HG03378 (cell line): ENCODE data around the gene AMBP.
"Not testable (repeated sequence)": the region's sequence is repeated elsewhere in the genome, so short reads cannot be mapped to it uniquely, and the experiment has no call there.

Experiments
- ATAC-seq: cut with Tn5 transposase; IDR thresholded peaks from one replicate; pipeline ENCODE4 v1.9.1; 2021; ENCODE audit warnings: mild to moderate bottlenecking, moderate library complexity; ENCODE audit not compliant: unreplicated experiment

AMBP gene

GRCh38 chr9:114054191-114054690, 23.9 kb downstream of the AMBP start:
- ATAC-seq, result no peak

- no peak for ATAC-seq
Observed at GRCh38 chr9:114053246-114054005, 24.7 kb downstream of the AMBP start.

- no peak for ATAC-seq
Observed at GRCh38 chr9:114051706-114052105, 26.4 kb downstream of the AMBP start.

- ATAC-seq, result no peak
Observed at GRCh38 chr9:114051281-114051680, 26.8 kb downstream of the AMBP start.

GRCh38 chr9:114050646-114051045, 27.5 kb downstream of the AMBP start:
- ATAC-seq, result no peak

GRCh38 chr9:114050226-114050568, 27.9 kb downstream of the AMBP start:
- no peak for ATAC-seq

- ATAC-seq, result no peak
Observed at GRCh38 chr9:114049441-114050225, 28.5 kb downstream of the AMBP start.

- ATAC-seq, result no peak
Observed at GRCh38 chr9:114048533-114049415, 29.3 kb downstream of the AMBP start.

GRCh38 chr9:114047717-114048116, 30.4 kb downstream of the AMBP start:
- ATAC-seq, result no peak

- ATAC-seq, result no peak
Observed at GRCh38 chr9:114046875-114047274, 31.2 kb downstream of the AMBP start.

GRCh38 chr9:114046237-114046755, 31.8 kb downstream of the AMBP start:
- ATAC-seq, result no peak

GRCh38 chr9:114043660-114044059, 34.4 kb downstream of the AMBP start:
- not testable (repeated sequence) for ATAC-seq

- no peak for ATAC-seq
Observed at GRCh38 chr9:114039484-114039883, 38.6 kb downstream of the AMBP start.

- no peak for ATAC-seq
Observed at GRCh38 chr9:114038724-114039313, 39.3 kb downstream of the AMBP start.

GRCh38 chr9:114037961-114038723, 40.0 kb downstream of the AMBP start:
- no peak for ATAC-seq

- no peak for ATAC-seq
Observed at GRCh38 chr9:114037249-114037648, 40.9 kb downstream of the AMBP start.

- ATAC-seq, result no peak
Observed at GRCh38 chr9:114035845-114036801, 42.0 kb downstream of the AMBP start.

- no peak for ATAC-seq
Observed at GRCh38 chr9:114035221-114035844, 42.8 kb downstream of the AMBP start.
